Activated CD8-positive, alpha-beta T cell treated with anti-CD3 and anti-CD28 coated beads for 36 hours (primary cell): ENCODE data around the gene GDPD5. TPM values are rescaled to one million over a fixed set of nuclear protein-coding genes. Genes with fewer than 3 reads are reported as not detected.

ENCODE experiments used
- ATAC-seq: fragments of 200-7000 bp; cut with Tn5 transposase; one replicate; pipeline ENCODE4 v1.10.0; 2021; ENCODE audit warnings: mild to moderate bottlenecking, moderate library complexity
- CTCF ChIA-PET: fragments of 350-600 bp; sonication (Branson Sonifier 250); formaldehyde crosslinking; loops from one replicate; lab custom pipeline; 2021; ENCODE audit warnings: antibody characterized with exemption; lab: Charles Lee
- POLR2A ChIA-PET: fragments of 350-600 bp; sonication (Branson Sonifier 250); formaldehyde crosslinking; loops from one replicate; lab custom pipeline; 2021; ENCODE audit warnings: antibody characterized with exemption; lab: Charles Lee
- DNase-seq: peaks from one replicate; pipeline ENCODE4 v3.0.0-alpha.2; 2020
- H3K27ac Mint-ChIP-seq: one replicate; pipeline ENCODE4 v1.8.0; 2021; ENCODE audit warnings: mild to moderate bottlenecking, mixed read lengths
- H3K27me3 Mint-ChIP-seq: one replicate; pipeline ENCODE4 v1.8.0; 2021; ENCODE audit warnings: mixed read lengths
- H3K36me3 Mint-ChIP-seq: one replicate; pipeline ENCODE4 v1.8.0; 2021; ENCODE audit warnings: low read depth, mixed read lengths
- H3K4me1 Mint-ChIP-seq: one replicate; pipeline ENCODE4 v1.8.0; 2021; ENCODE audit warnings: low read depth, mixed read lengths
- H3K4me3 Mint-ChIP-seq: one replicate; pipeline ENCODE4 v1.8.0; 2021; ENCODE audit warnings: mild to moderate bottlenecking, moderate library complexity, mixed read lengths
- H3K9me3 Mint-ChIP-seq: one replicate; pipeline ENCODE4 v1.8.0; 2021; ENCODE audit warnings: mixed read lengths
- intact Hi-C: fragments of 100-400 bp; cut with micrococcal nuclease; formaldehyde crosslinking; loops from one replicate; pipeline ENCODE4 v1.10.0; 2022
- total RNA-seq, 2 experiments: library from RNA; stranded (reverse); gene quantifications; one replicate each; pipeline ENCODE4 v1.2.3, GENCODE V29; 2021
- TF ChIP-seq, protein P1 (sequence below): fragments of 200-600 bp; IDR thresholded peaks from one replicate; pipeline ENCODE4 v1.8.0; 2022; ENCODE audit warnings: antibody characterized with exemption, mild to moderate bottlenecking

GDPD5 gene
- total RNA-seq, 2 experiments from 2014 or later, result 7.8 to 11.0 TPM

DNA sequence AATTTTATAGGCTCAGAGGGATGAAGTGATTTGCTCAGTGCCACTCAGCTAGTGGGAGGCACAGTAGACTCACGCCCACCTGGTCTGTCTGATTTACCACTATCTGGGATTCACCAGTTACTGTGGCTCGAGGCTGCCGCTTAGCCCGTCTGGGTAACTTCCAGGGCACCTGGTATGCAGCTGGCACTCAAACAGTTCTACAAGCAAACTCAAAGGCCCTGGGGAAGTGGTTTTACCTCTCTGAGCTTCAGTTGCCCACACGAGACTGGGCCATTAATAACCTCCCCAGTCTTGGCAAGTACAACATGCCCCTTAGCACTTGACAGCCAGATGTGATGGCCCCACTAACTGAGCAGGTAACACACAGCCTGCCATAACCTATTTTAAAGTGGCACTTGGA, 2.6 kb downstream of the GDPD5 start:
- no peak overlapping the region for H3K4me3 Mint-ChIP-seq
- POLR2A ChIA-PET, result interaction anchor here (0.6 to 1.4 kb wide), 3 partner anchors 9 to 117 kb away, joined by 3 read pairs; no protein-coding TSS in a partner anchor
- H3K27ac Mint-ChIP-seq, result no peak overlapping the region
- DNase-seq (no peak), ATAC-seq (no peak)
- intact Hi-C loops, result no loop called here
- no peaks in the 10 kb centered on the region for H3K36me3 Mint-ChIP-seq
- CTCF ChIA-PET, result interaction anchor here (0.8 to 4.3 kb wide), 11 partner anchors 9 to 282 kb away, joined by 3 to 40 read pairs (median 4); no protein-coding TSS in a partner anchor
- no peaks in the 10 kb centered on the region for H3K9me3 Mint-ChIP-seq
- peaks cover 5% of the 10 kb centered on the region for H3K27me3 Mint-ChIP-seq
- peaks cover 20% of the 10 kb centered on the region for H3K4me1 Mint-ChIP-seq
- TF ChIP-seq, protein P1, sequence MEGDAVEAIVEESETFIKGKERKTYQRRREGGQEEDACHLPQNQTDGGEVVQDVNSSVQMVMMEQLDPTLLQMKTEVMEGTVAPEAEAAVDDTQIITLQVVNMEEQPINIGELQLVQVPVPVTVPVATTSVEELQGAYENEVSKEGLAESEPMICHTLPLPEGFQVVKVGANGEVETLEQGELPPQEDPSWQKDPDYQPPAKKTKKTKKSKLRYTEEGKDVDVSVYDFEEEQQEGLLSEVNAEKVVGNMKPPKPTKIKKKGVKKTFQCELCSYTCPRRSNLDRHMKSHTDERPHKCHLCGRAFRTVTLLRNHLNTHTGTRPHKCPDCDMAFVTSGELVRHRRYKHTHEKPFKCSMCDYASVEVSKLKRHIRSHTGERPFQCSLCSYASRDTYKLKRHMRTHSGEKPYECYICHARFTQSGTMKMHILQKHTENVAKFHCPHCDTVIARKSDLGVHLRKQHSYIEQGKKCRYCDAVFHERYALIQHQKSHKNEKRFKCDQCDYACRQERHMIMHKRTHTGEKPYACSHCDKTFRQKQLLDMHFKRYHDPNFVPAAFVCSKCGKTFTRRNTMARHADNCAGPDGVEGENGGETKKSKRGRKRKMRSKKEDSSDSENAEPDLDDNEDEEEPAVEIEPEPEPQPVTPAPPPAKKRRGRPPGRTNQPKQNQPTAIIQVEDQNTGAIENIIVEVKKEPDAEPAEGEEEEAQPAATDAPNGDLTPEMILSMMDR, result no peak

DNA sequence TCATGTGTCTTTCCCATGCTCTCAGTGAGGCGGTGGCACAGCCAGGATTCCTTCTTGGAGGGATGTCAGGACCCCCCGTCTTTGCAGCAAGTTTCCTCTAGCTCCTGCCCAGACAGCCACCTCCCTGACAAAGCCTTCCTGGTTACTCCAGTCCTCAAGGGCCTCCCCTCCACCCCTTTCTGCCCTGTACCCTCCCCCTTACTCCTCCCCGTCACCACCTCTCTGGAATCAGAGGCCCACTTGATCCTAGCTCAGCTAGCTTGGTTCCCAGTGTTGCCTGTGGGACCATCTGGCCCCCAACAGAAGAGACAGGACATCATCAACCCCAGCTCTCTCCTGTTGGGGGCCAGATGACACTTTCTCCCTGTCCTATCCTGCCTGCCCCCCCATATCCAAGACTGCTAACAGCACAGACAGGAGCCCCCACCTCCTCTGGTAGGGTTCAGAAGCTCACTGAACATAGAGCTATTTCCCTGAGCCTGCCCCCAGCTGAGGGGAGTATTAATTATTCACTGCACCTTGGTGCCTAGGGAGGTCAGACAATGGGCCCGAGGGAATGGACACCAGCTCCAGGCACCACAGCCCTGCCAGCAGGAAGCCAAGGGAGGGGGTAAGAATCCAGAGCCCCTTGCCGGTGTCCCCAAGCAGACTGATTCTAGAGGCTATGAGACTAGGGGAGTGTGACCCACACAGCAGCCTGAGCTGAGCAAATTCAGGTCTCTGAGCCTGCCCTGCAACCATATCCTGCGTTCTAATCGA, 3.3 kb downstream of the GDPD5 start:
- H3K27me3 Mint-ChIP-seq, result peaks cover 5% of the 10 kb centered on the region
- no peaks in the 10 kb centered on the region for H3K36me3 Mint-ChIP-seq
- TF ChIP-seq, protein P1, result no peak
- no peaks in the 10 kb centered on the region for H3K9me3 Mint-ChIP-seq
- peaks cover 21% of the 10 kb centered on the region for H3K4me1 Mint-ChIP-seq
- CTCF ChIA-PET, result interaction anchor here (0.8 to 4.3 kb wide), 12 partner anchors 9 to 281 kb away, joined by 3 to 40 read pairs (median 4); no protein-coding TSS in a partner anchor
- ATAC-seq (no peak), DNase-seq (no peak)
- H3K27ac Mint-ChIP-seq, result no peak overlapping the region
- intact Hi-C loops, result no loop called here
- POLR2A ChIA-PET, result interaction anchor here (0.7 to 1.4 kb wide), 3 partner anchors 31 to 859 kb away, joined by 3 read pairs; no protein-coding TSS in a partner anchor
- no peak overlapping the region for H3K4me3 Mint-ChIP-seq

DNA sequence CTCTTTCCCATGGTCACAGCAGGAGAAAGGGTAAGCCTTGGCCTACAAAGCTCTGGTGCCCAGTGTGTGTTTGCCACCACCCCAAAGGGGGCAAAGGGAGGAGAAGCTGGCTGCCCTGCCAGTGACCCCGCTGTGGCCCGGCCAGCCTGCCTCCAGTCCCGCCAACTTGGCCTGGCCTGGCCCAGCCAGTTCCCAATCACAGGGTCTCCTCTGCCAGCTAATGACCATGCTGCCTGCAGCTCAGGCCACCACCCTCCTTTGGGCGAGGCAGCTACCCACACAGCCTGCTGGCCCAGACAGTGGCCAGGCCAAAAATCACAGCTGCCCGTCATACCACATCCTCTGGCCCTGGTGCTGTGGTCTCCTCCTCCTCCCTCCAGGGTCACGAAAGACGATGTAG, 5.1 kb downstream of the GDPD5 start:
- H3K27me3 Mint-ChIP-seq, result peaks cover 5% of the 10 kb centered on the region
- no peaks in the 10 kb centered on the region for H3K9me3 Mint-ChIP-seq
- TF ChIP-seq, protein P1, result no peak
- intact Hi-C loops, result no loop called here
- ChIA-PET CTCF (interaction anchor here (0.9 to 2.7 kb wide), 4 partner anchors 10 to 74 kb away, joined by 3 to 8 read pairs (median 4); no protein-coding TSS in a partner anchor), POLR2A (interaction anchor here (1.2 kb wide), 1 partner anchor 31 kb away, joined by 3 read pairs; no protein-coding TSS in a partner anchor)
- peaks cover 25% of the 10 kb centered on the region for H3K4me1 Mint-ChIP-seq
- H3K36me3 Mint-ChIP-seq, result no peaks in the 10 kb centered on the region
- ATAC-seq, result no peak
- no peak for DNase-seq
- H3K4me3 Mint-ChIP-seq, result no peak overlapping the region
- H3K27ac Mint-ChIP-seq, result no peak overlapping the region

DNA sequence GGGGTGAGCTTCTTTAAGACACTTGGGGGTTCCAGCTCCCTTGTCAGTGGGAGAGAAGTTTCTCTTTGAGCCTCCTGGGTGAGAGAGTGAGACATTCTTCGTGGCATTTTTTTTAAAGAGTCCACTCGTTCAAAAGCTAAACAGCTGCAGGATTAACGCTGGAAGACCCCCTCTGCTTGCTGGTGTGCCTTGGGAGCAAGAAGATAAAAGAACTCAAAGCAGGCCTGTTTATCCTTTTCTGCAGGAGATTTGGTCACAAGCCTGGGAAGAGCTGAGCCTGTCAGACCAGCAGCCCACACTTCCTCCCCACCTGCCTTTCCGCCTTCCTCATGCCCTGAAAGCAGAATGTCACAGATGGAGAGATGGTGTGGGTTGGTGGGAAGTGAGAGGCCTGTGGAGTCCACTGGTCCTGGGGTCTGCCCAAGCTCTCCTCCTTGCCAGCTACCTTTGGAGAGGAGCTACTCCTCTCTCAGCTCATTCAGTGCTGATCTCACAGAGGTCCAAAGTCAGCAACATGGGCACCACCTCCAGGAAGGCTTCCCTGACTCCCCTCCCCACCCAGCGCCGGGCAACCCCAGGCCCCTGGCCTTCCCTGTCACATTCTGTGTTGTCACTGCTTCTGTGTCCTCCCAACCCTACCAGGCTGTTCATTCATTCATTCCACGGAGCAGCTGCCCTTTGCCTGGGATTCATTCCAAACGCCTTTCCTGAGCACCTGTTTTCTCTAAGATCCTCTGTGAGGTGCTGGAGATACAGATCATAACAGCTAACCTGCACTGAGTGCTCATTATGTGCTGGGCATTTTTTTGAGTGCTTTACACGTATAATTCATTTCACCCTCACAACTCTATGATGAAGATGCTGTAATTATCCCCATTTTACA, 6.7 kb downstream of the GDPD5 start:
- H3K27ac Mint-ChIP-seq, result no peak overlapping the region
- H3K4me3 Mint-ChIP-seq, result no peak overlapping the region

More for the DNA sequence above, 6.7 kb downstream of the GDPD5 start:
- Mint-ChIP-seq H3K36me3 (no peaks in the 10 kb centered on the region), H3K4me1 (peaks cover 17% of the 10 kb centered on the region), H3K9me3 (no peaks in the 10 kb centered on the region), H3K27me3 (no peaks in the 10 kb centered on the region)
- POLR2A ChIA-PET, result interaction anchor here (0.8 kb wide), 1 partner anchor 9 kb away, joined by 4 read pairs; no protein-coding TSS in a partner anchor
- ATAC-seq (no peak), DNase-seq (no peak)
- TF ChIP-seq, protein P1, result no peak
- intact Hi-C loops, result no loop called here
- CTCF ChIA-PET, result interaction anchor here (1.0 to 2.7 kb wide), 2 partner anchors 68 kb away, joined by 4 to 8 read pairs; no protein-coding TSS in a partner anchor
